ENCODE measurements around the gene GABRR1.

DNA sequence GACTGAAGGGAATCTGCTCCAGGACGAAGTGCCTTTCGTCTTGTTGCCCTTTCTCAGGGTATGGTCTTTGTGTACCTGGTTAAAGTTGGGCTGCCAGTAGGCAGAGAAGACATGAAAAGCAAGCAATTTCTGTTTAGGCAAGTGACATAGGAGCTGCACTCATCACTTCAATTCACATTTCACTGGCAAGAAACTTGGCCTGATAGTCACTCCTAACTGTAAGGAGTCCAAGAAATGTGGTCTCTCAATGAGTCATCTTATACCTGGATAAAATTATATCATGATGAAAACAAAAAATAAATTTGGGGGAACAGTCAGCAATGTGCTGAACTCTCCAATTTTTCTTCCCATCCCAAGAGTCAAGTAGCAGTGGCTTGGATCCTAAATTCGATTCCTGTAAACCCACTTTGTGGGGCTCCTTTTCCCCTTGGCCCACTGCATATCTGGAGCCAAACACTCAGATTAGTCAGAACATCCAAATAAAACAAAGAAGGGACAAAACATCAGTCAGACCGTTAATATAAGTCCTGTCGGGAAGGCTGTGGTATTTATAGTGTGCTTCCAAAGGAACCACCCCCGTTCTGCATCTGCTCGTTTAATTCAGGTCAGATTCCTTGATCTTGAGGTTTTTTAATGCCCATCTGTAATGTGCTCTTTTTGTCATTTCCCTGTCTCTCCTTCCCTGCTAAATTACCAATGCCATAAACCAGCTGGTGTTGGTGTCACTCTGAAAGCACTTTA lies 5.0 kb upstream of the GABRR1 start:
- TF ChIP-seq POLR2A (IDR thresholded peaks at IDR 0.05): no peak
- TF ChIP-seq, protein P1, sequence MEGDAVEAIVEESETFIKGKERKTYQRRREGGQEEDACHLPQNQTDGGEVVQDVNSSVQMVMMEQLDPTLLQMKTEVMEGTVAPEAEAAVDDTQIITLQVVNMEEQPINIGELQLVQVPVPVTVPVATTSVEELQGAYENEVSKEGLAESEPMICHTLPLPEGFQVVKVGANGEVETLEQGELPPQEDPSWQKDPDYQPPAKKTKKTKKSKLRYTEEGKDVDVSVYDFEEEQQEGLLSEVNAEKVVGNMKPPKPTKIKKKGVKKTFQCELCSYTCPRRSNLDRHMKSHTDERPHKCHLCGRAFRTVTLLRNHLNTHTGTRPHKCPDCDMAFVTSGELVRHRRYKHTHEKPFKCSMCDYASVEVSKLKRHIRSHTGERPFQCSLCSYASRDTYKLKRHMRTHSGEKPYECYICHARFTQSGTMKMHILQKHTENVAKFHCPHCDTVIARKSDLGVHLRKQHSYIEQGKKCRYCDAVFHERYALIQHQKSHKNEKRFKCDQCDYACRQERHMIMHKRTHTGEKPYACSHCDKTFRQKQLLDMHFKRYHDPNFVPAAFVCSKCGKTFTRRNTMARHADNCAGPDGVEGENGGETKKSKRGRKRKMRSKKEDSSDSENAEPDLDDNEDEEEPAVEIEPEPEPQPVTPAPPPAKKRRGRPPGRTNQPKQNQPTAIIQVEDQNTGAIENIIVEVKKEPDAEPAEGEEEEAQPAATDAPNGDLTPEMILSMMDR (IDR thresholded peaks at IDR 0.05 in 8 of 11, conservative IDR thresholded peaks at IDR 0.05 in 3 of 11): no peak
